Hippocampal formation (tissue), 2 donors: Measurements from ENCODE around the gene ATP6V0C.
A peak's percentile ranks its signal among the peaks of the same experiment; 100 is the strongest.

ENCODE experiments used
- DNase-seq, 2 donors: peaks; one replicate each; lab custom pipeline; 2025; lab: John Stamatoyannopoulos, UW

The ATP6V0C gene

DNA sequence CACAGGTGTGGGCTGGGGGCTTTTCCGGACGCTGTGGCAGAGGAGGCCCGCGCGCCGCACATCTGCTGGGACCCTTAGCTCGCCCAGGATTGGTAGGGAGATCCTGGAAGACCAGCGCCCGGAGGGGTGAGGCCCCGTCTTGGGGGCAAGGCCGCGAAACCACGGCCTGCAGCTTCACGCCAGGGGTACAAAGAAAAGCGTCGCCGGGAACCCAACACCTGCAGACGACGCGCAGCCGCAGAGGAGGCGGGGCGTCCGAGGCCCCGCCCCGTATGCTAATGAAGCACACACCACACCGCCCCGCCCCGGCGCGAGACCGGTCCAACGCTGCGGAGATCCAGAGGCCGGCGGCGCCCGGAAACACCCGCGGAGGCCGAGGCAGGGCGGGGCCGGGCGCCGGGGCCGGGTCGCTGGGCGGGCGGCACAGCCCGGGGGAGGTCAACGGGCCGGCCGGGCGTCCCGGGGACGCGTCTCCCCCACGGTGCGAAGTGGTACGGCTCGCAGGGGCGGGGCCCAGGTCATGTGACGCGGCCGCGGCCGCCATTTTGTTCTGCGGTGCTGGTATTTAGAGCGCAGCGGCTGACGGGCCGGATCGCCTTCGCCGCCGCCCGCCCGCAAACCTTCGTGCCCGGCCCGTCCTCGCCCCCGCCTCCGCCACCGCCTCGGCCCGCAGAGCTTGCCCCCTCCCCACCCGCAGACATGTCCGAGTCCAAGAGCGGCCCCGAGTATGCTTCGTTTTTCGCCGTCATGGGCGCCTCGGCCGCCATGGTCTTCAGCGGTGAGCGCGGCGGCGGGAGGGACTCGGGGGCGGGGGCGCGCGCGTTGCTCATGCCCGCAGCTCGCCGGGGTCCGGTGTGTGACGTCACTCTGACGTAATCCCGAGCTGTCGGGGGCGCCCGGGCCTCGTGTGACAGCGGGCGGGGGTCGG, at the start of gene ATP6V0C:
TSS of gene ATP6V0C (plus strand) at position 548 of the 928 bp plus-strand sequence. CDS start at position 700, 152 bp downstream.
- DNase-seq, result peak; percentile 83 to 91

GRCh38 chr16:2464333-2464732, 49.4 kb upstream of the ATP6V0C start:
- no peak for DNase-seq

- no peak for DNase-seq
Measured at GRCh38 chr16:2465653-2466415, 47.9 kb upstream of the ATP6V0C start.

GRCh38 chr16:2466667-2467527, 46.9 kb upstream of the ATP6V0C start:
- no peak for DNase-seq

GRCh38 chr16:2467528-2468232, 46.1 kb upstream of the ATP6V0C start:
- peak in 1 of 2 donors; percentile 26 for DNase-seq

DNA sequence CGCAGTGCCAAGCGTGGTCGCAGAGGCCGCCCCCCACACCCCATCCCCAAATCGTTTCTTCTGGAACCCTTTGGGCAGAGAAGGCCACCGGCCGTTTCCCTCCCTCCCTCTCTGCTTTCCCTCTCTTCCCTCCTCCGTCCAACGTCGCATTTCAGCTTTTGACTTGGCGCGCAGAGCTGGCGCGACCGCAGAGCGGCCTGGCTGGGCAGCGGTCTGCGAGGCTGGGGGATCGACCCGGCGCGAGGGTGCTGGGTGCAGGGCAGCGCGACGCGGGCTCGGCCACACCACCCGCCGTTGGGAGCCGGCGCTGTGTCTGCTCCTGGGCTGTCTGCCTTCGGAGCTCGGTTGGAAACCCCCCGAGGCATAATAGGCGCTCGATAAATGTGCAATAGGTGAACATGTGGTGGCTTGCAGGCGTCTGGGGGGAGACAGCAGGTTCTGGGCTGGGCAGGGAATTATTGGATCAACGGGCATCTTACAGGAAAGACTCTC, 45.5 kb upstream of the ATP6V0C start:
- DNase-seq, result no peak

DNA sequence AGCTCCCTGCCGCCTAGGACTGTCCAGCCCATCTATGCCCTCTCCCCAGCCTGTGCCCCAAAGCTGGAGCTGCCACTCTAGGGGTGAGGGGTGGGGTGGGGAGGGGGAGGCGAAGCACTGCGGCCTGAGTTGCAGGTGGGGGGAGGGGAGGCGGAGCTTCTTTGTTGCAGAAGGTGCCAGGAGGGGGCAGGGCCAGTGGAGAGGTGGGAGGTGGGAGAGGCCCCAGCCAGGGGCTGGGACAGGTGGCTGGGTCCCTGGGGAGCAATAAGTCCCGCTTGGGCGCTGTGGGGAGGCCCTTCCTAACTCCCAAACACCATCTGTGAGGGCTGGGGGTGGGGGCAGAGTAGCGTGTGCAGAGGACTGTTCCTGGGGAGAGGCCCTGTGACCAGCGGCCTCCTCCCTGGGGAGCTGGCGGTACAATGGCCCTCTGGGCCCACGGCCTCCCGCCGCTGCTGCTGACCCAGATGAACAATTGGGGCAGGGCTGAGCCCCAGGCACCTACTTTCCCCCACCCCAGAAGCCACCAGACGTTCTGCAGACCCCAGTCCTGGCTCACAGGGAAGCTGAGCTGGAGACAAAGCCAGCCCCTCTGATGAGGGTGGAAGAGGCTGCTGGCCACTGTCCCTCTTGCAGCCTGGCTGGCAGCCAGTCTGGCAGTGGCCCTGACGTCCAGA, 44.9 kb upstream of the ATP6V0C start:
- DNase-seq, result peak in 1 of 2 donors; percentile 47

- no peak for DNase-seq
Measured at GRCh38 chr16:2469399-2470233, 44.1 kb upstream of the ATP6V0C start.

- DNase-seq, result no peak
Measured at GRCh38 chr16:2470234-2470601, 43.5 kb upstream of the ATP6V0C start.

DNA sequence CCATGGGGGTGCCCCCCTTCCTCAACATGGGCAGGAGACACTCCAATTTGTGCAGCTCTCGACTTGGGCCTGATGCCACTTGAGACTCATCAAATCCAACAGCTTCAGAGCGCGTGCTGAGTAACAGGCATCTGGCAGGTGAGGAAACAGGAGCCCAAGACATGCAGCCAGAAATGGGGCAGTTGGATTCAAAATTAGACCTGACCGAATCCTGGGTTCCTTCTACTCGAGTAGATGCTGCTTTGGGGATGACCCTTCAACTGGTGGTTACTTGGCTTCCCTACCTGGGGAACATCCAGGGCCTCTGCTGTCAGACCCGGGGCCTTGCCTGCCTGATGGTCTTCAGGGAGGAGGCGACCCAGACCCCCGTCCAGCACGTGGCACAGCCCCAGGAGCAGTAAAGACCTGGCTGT, 43.1 kb upstream of the ATP6V0C start:
- DNase-seq, result no peak

DNA sequence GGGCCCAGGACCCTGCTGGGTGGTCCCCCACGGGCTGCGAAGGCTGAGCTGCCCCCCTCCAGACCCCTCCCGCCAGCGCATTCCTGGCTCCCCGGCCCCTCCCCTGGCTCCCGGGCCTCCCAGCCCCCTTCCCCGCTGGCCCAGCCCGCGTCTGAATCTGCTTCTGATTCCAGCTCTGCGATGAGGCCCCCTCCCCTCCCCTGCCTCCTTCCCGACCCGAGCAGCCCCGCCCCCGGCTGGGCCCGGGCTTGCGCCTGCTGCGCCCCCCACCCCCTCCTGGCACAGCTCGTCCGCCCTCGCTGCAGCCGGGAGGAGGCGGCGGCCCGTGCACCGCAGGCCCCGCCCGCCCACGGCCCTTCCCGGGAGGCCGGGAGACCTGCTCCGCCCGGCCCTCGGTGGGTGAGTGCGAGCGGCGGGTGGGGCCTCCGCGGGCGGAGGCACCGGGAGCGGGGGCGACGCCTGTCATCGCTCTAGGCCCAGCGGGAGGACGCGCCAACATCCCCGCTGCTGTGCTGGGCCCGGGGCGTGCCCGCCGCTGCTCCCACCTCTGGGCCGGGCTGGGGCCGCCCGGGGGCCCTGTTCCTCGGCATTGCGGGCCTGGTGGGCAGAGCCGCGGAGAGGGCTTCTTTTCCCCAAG, 42.6 kb upstream of the ATP6V0C start, which contains the start of gene NTN3:
TSS of gene NTN3 (plus strand) at position 282 of the 637 bp plus-strand sequence. CDS start 405 bp downstream, outside the sequence.
- DNase-seq, result no peak

GRCh38 chr16:2471653-2472487, 41.9 kb upstream of the ATP6V0C start:
- no peak for DNase-seq

- no peak for DNase-seq
Measured at GRCh38 chr16:2472488-2472864, 41.3 kb upstream of the ATP6V0C start.

GRCh38 chr16:2472885-2473445, 40.8 kb upstream of the ATP6V0C start:
- no peak for DNase-seq

DNA sequence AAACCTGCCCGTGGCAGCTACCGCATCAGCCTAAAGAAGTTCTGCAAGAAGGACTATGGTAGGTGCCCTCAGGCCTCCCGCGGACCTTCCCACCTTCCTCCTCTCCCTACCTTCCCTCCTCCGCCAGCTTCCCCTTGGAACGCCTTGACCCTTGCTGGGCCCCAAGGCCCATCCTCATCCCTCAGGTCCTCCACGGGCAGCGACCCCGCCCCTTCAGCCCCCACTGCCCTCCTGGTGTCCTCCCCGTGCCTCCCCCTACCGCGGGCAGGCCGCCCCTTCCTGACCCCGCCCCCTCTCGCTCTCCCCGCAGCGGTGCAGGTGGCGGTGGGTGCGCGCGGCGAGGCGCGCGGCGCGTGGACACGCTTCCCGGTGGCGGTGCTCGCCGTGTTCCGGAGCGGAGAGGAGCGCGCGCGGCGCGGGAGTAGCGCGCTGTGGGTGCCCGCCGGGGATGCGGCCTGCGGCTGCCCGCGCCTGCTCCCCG, 40.3 kb upstream of the ATP6V0C start:
- DNase-seq, result no peak

DNA sequence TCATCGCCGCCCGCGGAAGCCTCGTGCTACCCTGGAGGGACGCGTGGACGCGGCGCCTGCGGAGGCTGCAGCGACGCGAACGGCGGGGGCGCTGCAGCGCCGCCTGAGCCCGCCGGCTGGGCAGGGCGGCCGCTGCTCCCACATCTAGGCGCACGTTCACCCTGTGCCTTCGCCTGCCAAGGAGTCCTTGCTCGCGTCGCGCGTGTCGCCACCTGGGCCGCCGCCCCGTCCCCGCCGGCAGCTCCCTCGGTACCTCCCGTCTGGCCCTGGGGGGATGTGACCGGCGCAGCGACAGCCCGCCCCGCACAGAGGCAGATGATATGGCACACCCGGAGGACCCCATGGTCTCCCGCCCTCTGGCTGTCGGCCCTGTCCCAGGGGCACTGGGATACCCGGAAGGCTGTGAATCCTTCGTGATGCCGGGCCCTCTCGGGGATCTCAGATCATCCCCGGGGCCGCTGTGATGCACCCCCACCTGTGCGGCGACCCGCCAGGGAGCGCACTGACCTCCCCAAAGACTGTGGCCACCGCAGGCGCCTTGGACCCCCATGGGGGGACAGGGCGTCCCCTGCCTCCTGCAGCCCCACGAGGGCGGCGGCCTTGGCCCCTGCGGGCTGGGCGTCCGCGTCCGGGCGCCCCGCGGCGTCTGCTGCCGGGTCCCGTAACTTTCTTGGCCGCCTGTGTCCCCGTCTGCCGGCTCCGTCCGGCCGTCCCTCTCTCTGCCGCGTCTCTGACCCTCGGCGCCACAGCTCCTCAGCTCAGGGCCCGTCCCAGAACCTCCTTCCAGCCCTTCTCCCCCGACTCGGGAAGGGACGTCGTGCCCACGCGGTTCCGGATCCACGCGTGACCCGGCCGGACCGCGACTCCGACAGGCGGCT, 39.5 kb upstream of the ATP6V0C start:
- DNase-seq, result peak; percentile 31 to 47
